HG03064 (cell line): Measurements from ENCODE around the gene OPN4.

Experiments
- ATAC-seq: cut with Tn5 transposase; IDR thresholded peaks from one replicate; pipeline ENCODE4 v1.9.1; 2021; ENCODE audit warnings: low read depth; ENCODE audit not compliant: unreplicated experiment

The OPN4 gene

GRCh38 chr10:86647773-86648703 lies 6.3 kb upstream of the OPN4 start:
- no peak for ATAC-seq

GRCh38 chr10:86648704-86649427 lies 5.5 kb upstream of the OPN4 start:
- ATAC-seq: no peak

GRCh38 chr10:86649471-86650150 lies 4.7 kb upstream of the OPN4 start:
- no peak for ATAC-seq

GRCh38 chr10:86650151-86650550 lies 4.2 kb upstream of the OPN4 start:
- ATAC-seq: no peak

- no peak for ATAC-seq
Measured at GRCh38 chr10:86651021-86651471, 3.3 kb upstream of the OPN4 start.

GRCh38 chr10:86651631-86652331 lies 2.6 kb upstream of the OPN4 start:
- no peak for ATAC-seq

- no peak for ATAC-seq
Measured at GRCh38 chr10:86652361-86653202, 1.8 kb upstream of the OPN4 start.

GRCh38 chr10:86653379-86653778 lies 968 bp upstream of the OPN4 start:
- ATAC-seq: no peak

GRCh38 chr10:86653987-86654386 lies 360 bp upstream of the OPN4 start:
- no peak for ATAC-seq

GRCh38 chr10:86655173-86655540 lies 810 bp downstream of the OPN4 start:
- no peak for ATAC-seq

- ATAC-seq: no peak
Measured at GRCh38 chr10:86655596-86655995, 1.2 kb downstream of the OPN4 start.

GRCh38 chr10:86657011-86657395 lies 2.7 kb downstream of the OPN4 start:
- ATAC-seq: no peak

GRCh38 chr10:86657396-86658011 lies 3.2 kb downstream of the OPN4 start:
- no peak for ATAC-seq

GRCh38 chr10:86658261-86658741 lies 4.0 kb downstream of the OPN4 start:
- ATAC-seq: no peak

GRCh38 chr10:86658751-86659150 lies 4.4 kb downstream of the OPN4 start:
- ATAC-seq: no peak

GRCh38 chr10:86659161-86659691 lies 4.9 kb downstream of the OPN4 start:
- no peak for ATAC-seq

- no peak for ATAC-seq
Measured at GRCh38 chr10:86659721-86660453, 5.5 kb downstream of the OPN4 start.
